ENCODE measurements around the gene AKAP10. TPM values are rescaled to one million over a fixed set of nuclear protein-coding genes. Genes with fewer than 3 reads are reported as not detected.

The AKAP10 gene
- total and polyA plus RNA-seq, 2 of the 4 experiments (the other 2 are of a cell fraction), result 12.7 to 18.6 TPM

- Histone ChIP-seq H3K36me3 (ENCODE audit: control insufficient read depth, insufficient read depth, low read length) (no peaks in the 10 kb centered on the region), H3K56ac (ENCODE audit: extremely low read depth, insufficient read depth, low read length) (no peak overlapping the region), H2BK15ac (ENCODE audit: low read depth, low read length) (no peak overlapping the region), H3K9ac (ENCODE audit: low read depth, low read length) (no peak overlapping the region), H3K9me3 (ENCODE audit: control insufficient read depth, insufficient read depth, low read length) (no peaks in the 10 kb centered on the region), H2AK5ac (ENCODE audit: low read depth, low read length) (no peak overlapping the region), H2BK5ac (ENCODE audit: low read depth, low read length, poor library complexity, severe bottlenecking) (no peak overlapping the region), H2AK9ac (replicated peaks; ENCODE audit: low read depth, low read length, poor library complexity) (no peak overlapping the region), H2BK120ac (ENCODE audit: low read depth, low read length) (no peak overlapping the region), H3K79me1 (ENCODE audit: low read depth in 1 of 2, low read length in 2 of 2) (no peaks in the 10 kb centered on the region), H3K14ac (replicated peaks; ENCODE audit: low read depth, low read length) (no peak overlapping the region), H3K9me1 (ENCODE audit: insufficient read depth, low read length) (no peaks in the 10 kb centered on the region), H4K91ac (ENCODE audit: insufficient read depth, low read depth, low read length) (no peak overlapping the region), H3K18ac (ENCODE audit: low read depth, low read length) (no peak overlapping the region), H4K5ac (ENCODE audit: low read depth, low read length) (no peak overlapping the region), H3K23ac (ENCODE audit: low read depth, low read length) (no peak overlapping the region), H4K8ac (ENCODE audit: low read depth in 2 of 2, low read length in 2 of 2) (no peak overlapping the region), H3K27me3 (ENCODE audit: control insufficient read depth, insufficient read depth, low read length) (peaks cover 4% of the 10 kb centered on the region; the same call in 1 of the 2 replicates), H3K27ac (ENCODE audit: insufficient read depth, low read length) (no peak overlapping the region), H3K4ac (ENCODE audit: low read depth, low read length) (no peak overlapping the region), H3K4me1 (ENCODE audit: control insufficient read depth, insufficient read depth, low read length) (no peaks in the 10 kb centered on the region), H4K20me1 (ENCODE audit: insufficient read depth, low read length) (no peaks in the 10 kb centered on the region), H2AFZ (replicated peaks; ENCODE audit: low read length, poor library complexity) (peak overlapping the region; percentile 32), H2BK20ac (ENCODE audit: low read depth, low read length) (no peak overlapping the region), H3K4me3 (ENCODE audit: insufficient read depth, low read depth, low read length) (no peak overlapping the region), H3K4me2 (ENCODE audit: low read depth, low read length) (no peak overlapping the region)
- dilution Hi-C loops (cut with HindIII; ENCODE audit: low sequenced_read_pairs, unreplicated experiment), result no loop called here
- TF ChIP-seq RAD21 (IDR thresholded peaks at IDR 0.05; ENCODE audit: low read length) (no peak), MAZ (IDR thresholded peaks at IDR 0.05; ENCODE audit: borderline replicate concordance, low read depth, low read length) (no peak), RCOR1 (IDR thresholded peaks at IDR 0.05; ENCODE audit: insufficient replicate concordance, low read length) (no peak), MAFK (IDR thresholded peaks at IDR 0.05; ENCODE audit: low read depth, low read length) (no peak), CTCF (conservative IDR thresholded peaks at IDR 0.05; ENCODE audit: low read depth, low read length) (no peak), USF2 (IDR thresholded peaks at IDR 0.05; ENCODE audit: low read depth, low read length) (no peak)
- POLR2A ChIA-PET (ENCODE audit: unreplicated experiment), result no interaction called here
- DNase-seq (peak; percentile 34), ATAC-seq (ENCODE audit: low read depth) (no peak)
- no CpG with 5 or more reads among the region's 8 CpGs for WGBS, 2 experiments (ENCODE audit: extremely low coverage in 2 of 2, insufficient read length in 1 of 2)
- in situ Hi-C loops (cut with MboI; ENCODE audit: low sequenced_read_pairs), result no loop called here
- no TSS peak for BruUV-seq (replicated peaks)
- intact Hi-C loops (cut with micrococcal nuclease), result no loop called here
- CTCF ChIA-PET, result interaction anchor here (0.6 kb wide), 1 partner anchor 239 kb away, joined by 3 read pairs; no protein-coding TSS in a partner anchor
Measured at GRCh38 chr17:19883537-19884215, 94.0 kb downstream of the AKAP10 start.
